Embryonic facial prominence (tissue), 1 donor: ENCODE data around the gene TMEM267.
"Not testable (repeated sequence)": the region's sequence is repeated elsewhere in the genome, so short reads cannot be mapped to it uniquely, and the experiment has no call there.

Experiments used
- DNase-seq: peaks from one replicate; pipeline ENCODE4 v3.0.0-alpha.2; 2016; ENCODE audit errors: extremely low spot score

The TMEM267 gene, protein sequence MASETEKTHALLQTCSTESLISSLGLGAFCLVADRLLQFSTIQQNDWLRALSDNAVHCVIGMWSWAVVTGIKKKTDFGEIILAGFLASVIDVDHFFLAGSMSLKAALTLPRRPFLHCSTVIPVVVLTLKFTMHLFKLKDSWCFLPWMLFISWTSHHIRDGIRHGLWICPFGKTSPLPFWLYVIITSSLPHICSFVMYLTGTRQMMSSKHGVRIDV

DNA sequence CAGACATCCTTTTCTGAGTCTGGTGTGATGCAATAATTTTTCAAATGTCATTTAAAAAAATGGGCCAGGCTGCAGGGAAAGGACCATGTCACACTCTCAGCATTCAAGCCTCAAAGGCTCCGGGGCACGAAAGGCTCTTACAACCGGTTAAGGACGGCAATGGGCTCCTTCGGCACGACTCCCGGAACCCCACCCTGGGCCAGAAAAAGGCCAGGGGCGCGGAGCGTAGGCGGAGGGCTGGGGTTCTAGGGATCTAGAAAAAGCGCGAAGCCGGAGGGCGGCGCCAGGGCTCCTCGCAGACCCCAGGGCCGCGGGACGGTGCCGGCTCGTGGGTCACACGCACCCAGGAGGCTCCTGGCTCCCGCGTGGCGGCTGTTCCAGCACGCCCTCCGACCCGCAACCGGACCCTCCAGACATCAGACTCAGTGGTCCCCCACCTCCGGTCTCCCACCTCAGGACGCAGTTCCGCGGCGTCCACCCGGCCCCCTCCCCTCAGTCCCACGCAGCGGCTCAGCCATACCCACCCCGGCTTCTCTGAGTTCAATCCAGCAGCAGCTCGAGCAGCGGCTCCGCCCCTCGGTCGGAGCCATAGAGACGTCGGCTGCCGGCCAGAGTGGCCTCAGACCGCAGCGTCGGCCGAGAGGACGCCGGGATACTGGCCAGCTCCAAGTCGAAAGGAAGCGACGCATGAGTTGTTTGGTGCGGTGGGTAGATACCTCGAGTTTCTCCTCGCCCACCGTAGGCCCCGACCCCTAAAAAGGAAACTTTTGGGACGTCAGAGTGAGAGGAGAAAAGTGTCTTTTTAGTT is at the start of gene TMEM267:
TMEM267 (minus strand) TSS at position 568 of the 808 bp plus-strand sequence. CDS start 29,896 bp downstream, outside the sequence.
- DNase-seq = peak; percentile 87

DNA sequence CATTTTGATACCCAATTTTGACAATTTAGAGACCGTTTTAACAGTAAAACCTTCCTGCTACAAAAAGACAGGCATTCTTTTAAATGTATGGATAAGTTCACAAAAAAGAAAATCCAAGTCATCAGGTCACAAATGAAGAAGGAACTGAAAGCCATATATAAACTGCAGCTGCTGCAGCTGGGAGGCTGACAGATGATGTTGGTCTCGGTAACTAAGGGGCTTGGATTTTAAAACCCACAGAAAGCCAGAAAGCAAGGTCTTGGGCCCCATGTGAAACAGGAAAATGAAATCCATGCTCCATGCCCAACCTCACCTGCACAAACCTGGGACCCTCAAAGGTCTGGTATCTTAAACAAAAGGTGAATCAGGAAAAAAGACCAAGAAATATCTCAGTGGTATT is 47.0 kb upstream of the TMEM267 start:
- no peak for DNase-seq

DNA sequence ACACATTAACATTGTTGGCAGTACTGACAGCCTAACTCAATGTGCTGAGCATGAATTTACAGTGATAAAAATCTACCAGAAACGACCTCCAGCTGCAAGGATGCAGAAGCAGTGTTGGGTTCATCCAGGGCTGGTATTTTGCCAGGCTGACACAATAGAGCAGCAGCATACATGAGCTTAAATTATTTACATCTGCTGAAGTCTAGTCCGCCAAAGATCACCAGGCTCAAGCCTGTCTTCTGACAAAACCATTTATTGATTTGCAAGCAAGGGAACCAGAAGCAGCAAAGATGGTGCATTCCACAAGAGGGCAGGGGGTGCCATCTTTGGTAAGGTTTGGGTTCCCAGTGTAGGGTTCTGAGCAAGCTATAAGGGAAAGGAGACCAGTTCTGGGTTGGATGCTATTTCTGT is 40.0 kb upstream of the TMEM267 start:
- DNase-seq = no peak

DNA sequence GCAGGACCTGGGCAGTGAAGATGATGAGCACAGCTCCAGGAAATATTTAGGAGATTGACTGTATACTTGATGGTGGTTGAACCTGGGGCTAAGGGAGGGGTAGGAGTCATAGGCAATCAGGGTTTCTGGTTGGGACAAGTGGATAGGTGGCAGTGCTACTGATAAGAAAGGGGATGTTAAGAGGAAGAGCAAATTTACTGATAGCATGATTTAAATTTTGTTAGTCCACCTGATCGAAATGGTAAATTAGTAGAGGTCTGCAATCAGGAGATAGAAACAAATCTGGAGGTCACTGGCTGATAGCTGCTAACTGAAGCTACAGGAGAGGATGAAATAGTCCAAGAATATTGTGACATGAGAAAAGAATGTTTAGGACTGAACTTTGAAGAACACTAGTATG is 37.0 kb upstream of the TMEM267 start:
- no peak for DNase-seq

DNA sequence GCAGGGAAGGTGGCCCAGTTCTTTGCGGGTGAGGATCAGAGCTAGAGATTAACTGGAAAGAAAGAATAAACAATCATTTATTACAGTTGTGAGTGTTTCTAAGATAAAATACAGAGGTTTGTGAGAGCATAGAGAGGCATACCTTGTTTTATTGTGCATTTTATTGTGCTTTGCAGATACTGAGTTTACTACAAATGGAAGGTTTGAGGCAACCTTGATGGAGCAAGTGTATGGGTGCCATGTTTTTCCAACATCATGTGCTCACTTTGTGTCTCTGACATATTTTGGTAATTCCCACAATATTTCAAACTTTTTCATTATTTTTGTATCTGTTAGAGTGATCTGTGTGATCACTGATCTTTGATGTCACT is 32.0 kb upstream of the TMEM267 start:
- DNase-seq = no peak

DNA sequence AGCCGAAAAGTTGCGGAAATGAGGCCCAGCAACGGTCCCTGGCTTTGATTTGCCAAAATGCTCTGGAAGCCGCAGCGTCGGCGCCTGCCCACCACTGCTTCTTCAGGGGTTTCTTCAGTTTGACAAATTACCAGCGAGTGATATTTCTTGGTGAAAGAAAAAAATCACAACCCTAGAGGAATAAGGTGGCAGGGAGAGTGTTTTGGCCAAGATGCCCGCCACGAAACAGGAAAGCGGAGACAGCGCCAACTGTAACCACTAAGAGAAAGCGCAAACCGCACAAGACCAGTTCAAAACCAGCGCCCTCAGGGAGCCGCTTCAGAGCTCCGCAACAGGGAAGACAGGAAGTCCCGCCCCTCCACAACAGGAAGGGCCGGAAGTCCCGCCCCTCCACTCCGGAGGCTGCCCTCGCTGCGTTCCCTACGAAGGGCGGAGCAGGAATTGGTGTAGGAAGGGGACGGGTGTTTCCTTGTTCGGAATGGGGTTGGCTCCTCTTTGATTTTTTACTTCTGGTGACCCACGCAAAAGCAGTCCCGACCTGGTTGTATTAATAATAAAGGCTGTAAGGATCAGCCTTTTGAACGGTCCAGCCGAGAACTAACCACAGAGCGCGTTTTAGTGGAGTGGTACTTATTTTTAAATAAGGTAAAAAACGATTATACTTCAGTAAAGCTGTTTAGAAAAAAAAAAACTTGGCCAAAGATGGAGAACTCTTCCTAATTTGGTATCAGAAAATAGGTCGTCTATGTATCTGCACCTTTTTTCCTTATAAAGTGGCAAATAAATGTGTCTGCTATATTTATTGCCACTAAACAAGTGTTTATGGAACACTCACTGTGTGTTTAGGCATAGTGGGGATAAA is 31.4 kb upstream of the TMEM267 start, which contains the start of gene C5orf34:
C5orf34 (minus strand) TSS at position 333 of the 862 bp plus-strand sequence. CDS start 5,809 bp downstream, outside the sequence.
- peak; percentile 93 for DNase-seq

DNA sequence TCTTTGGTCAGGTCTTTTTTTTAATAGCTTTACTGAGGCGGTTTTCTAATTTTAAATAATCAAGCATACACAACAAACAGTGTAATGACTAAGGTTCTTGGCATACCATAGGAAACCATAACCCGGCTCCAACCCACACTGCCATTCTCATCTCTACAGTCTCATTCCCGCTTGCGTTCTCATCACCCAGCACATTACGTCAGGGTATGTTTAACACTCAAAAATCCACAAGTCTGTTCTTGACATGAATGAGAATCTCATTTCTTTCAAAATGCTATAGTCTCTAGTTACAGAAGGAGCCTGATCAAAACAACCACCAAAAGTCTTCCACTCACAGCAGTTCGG is 30.8 kb upstream of the TMEM267 start:
- DNase-seq = peak; percentile 55

DNA sequence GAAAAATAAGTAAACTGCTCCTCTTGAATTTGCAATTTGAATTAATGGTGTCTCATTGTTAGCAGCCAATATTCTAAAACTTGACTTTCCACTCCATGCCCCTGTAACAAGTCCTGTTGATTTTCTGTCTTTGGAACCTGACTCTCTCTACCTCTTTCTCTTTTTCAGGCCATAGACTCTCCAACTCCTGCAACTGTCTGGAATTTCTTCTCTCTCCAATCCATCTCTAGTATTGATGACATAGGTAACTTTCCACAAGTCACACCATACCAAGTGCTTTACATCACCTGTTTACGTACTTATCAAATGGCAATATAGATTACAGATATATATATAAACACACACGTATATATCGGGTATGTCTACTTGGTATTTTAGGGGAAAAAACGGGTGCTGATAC is 30.4 kb upstream of the TMEM267 start:
- DNase-seq = no peak

DNA sequence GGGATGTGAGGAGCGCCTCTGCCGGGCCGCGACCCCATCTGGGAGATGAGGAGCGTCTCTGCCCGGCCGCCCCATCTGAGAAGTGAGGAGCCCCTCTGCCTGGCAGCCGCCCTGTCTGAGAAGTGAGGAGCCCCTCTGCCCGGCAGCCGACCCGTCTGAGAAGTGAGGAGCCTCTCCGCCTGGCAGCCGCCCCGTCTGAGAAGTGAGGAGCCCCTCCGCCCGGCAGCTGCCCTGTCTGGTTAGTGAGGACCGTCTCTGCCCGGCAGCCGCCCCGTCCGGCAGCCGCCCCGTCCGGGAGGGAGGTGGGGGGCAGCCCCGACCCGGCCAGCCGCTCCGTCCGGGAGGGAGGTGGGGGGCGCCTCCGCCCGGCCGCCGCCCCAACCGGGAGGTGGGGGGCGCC is 27.4 kb upstream of the TMEM267 start:
- DNase-seq = not testable (repeated sequence)

DNA sequence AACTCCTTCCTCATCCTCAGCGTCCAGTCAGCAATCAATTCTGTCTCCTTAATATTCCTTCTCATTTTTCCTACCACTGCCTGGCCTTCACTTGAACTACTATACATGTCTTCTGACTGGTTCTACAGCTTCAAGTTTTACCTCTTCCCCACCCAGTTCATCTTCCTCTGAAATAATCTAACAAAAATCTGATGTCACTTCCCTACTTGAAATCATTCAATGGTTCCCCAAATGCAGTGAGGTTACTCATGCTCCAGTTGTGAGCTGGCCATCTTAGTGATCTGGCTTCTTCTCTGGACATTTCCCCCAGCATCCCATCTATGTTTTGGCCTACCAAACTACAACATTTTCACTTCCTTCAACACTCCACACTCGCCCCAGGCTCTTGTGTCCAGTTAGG is 14.9 kb upstream of the TMEM267 start:
- DNase-seq = no peak

DNA sequence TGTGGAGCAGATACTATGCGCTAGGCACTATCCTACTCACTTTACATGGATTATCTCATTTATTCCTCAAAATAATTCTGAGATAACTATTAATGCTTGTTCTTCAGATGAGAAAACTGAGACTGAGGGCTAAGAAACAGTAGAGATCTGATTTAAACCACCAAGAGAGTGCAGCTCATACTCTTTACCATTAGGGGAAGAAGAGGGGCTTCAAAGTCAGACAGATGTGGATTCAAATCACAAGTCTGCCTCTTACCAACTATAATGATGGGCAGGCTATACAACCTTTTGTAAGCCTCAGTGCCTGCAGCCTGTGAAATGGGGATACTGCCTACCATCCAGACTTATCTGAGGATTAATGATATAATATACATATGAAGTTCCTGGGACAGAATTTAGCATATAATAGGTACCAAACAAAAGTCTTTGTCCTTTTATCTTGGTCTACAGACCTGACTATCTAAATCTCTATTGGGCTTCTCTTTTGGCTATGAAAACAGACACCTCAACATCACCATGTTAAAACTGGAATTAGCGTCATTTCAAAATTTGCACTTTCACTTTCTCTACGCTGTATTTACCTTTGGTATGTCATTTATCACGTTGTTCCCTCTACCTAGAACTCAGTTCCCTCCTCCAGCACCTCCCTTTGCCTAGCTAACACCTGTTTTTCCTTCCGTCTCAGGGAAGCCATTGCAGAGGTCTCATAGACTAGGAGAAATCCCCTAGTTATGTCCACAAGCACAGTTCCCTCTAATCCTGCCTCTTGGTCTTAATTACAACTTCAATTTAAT is 13.8 kb upstream of the TMEM267 start:
- no peak for DNase-seq

DNA sequence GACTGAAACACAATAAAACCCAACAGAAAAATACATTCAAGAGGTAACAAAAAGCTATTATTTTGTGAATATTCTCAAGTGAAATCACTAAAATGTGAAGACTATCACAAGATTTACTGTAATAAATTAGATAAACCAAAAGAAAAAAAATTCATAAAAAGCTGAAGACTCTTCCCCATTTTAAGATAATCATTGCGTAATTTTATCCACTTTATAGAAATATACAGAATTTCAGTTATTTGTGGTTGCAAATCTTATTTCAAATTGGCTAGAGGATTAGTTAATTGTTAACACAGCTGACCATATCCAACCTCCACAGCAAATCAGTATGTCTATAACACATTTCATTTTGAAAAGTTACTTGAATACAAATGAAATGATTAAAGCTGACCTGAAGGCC is 7.7 kb upstream of the TMEM267 start:
- no peak for DNase-seq

DNA sequence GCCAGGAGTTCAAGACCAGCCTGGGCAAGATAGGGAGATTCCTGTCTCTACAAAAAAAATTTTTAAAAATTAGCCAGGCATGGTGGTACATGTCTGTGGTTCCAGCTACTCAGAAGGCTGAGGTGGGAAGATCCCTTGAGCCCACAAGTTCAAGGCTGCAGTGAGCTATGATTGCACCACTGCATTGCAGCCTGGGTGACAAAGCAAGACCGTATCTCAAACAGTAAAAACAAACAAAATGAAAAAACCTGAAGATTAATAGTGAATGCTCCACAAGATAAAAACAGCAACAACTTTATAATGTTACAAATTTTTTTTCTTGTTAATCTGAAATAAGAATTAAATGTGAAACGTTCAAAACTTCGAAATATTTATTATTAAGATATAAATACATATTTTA is 2.7 kb upstream of the TMEM267 start:
- no peak for DNase-seq

DNA sequence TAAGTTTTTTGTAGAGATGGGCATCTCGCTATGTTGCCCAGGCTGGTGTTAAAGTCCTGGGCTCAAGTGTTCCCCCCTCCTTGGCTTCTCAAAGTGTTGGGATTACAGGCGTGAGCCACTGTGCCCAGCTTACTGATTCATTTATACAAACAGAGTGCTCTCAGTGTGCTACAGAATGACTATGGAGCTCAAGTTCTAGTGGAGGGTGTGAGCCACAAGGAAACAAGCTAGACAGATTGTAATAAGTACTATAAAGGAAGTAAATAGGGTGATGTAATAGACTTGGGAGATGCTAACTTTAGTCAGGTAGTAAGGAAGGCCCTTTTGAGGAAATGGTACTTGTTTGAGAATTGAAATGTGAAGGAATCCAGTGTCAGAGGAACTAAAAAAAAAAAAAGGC is 1.7 kb upstream of the TMEM267 start:
- no peak for DNase-seq

DNA sequence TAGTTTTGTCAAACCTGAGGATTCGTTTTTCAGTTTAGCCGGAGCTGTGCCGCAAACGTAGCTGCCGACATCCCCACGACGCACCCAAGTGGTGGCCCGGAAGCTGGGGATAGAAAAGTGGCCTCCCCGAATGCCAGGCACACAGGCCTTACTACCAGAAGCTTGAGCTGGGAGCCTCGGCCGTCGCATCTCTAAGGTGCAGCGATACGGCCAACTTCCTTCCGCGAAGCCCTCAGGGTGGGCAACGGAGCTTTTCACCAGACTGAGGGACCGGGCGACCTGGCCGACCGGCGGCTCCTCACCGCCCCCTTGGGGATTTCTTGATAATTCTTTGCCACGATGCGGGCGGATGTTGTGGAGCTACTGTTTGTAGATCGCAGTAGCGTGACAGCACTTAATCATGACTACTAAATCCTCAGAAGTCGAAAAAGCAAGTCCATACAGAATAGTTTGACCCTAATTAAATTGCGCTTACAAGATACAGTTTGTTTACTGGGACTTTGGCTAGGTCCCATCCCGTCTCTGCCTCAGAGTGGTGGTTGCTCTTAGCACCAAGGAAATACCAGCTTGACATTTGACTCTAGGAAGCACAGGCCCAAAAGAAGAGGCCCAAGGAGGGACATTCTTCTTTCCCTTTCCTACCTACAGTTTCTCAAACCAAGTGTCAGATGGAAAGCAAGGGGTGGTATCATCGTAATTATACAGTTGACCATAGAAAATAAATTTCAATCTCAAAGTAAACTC is 613 bp upstream of the TMEM267 start:
- peak; percentile 76 for DNase-seq

DNA sequence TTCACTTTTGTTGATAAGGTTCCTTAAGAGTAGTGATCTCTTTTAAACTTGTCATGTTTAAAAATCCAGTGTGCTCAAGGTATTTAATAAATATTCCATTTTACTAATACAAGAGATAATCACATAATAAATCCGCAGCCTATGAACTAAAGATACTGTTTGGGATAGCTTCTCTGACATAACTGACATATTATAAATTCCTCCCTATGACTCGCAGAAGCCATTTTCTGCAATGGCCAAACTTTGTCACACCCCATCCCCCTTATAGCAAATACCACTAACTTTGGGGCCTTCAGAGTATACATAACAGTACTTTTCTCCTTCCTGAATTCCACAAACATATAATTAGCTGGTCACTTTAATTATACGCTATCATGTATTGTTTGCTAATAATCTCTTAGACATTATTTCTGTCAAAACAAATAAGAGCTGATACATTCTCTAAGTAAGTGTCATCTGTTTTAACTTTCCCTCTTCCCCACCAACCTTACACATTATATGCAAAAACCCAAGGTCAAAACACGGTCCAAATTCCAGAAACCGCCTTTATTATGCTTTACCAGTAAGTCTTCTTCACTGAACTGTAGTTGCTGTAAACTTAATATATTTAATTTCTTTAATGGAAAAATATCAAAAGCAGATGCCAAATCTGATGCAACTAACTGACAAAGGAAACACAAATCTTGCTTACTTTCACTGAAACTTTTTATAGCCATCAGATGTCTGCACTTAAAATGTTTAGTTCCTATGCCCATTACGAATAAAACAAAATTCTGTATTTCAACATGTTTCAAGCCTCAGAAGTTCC is 971 bp downstream of the TMEM267 start:
- DNase-seq = peak; percentile 7

DNA sequence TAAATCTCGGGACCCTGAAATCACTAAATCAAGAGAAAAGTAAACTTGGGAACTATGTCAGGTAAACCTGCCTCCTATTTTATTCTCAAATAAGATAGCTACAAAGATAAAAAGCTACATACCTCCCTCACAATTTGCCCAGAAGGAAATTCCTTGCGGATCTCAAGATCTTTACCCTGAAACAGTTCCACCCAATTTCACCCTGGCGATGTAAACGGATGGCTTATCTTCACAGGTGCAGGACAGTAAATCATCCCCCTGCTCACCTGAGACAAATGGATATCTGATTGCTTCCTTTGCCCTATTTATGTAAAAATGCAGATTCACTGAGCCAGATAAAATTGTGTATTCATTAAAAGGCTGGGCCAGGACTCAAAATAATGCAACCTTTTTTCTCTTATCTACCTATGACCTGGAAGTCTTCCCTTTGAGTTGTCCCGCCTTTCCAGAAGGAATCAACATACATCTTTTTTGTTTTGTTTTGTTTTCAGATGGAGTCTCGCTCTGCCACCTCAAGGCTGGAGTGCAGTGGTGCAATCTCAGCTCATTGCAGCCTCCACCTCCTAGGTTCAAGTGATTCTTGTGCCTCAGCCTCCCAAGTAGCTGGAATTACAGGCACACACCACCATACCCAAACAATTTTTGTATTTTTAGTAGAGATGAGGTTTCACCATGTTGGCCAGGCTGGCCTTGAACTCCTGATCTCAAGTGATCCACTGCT is 13.8 kb downstream of the TMEM267 start:
- no peak for DNase-seq

DNA sequence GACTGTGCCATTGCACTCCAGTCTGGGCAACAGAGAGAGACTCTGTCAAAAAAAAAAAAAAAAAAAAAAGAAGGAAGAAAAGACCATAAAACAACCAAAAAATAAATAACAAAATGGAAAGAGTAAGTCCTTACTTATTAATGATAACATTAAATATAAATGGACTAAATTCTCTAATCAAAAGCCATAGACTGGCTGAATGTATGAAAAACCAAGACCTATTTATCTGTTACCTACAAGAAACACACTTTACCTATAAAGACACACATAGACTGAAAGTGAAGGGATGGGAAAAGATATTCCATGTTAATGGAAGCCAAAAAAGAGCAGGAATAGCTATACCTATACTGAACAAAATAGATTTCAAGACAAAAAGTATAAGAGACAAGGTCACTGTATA is 16.6 kb downstream of the TMEM267 start:
- no peak for DNase-seq

DNA sequence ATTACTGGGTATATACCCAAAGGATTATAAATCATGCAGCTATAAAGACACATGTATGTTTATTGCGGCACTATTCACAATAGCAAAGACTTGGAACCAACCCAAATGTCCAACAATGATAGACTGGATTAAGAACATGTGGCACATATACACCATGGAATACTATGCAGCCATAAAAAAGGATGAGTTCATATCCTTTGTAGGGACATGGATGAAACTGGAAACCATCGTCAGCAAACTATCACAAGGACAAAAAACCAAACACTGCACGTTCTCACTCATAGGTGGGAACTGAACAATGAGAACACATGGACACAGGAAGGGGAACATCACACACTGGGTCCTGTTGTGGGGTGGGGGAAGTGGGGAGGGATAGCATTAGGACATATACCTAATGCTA is 18.2 kb downstream of the TMEM267 start:
- not testable (repeated sequence) for DNase-seq
